ENCODE results near the gene TMTC2. TPM values are rescaled to one million over a fixed set of nuclear protein-coding genes. Genes with fewer than 3 reads are reported as not detected.

Gene TMTC2
- total and polyA plus RNA-seq, 10 of the 15 experiments (the other 5 are each of a cell fraction or from before 2014, with no cell fraction given) = 0.14 to 9.7 (median 1.2) TPM

GRCh38 chr12:83010169-83010804, 323.6 kb downstream of the TMTC2 start:
- no TSS peak for BruUV-seq (replicated peaks)
- no peak; the same call in 2 of the 3 replicates for ATAC-seq
- no peaks in the 10 kb centered on the region for H3K4me1 ChIP-seq (ENCODE audit: control insufficient read depth, insufficient read depth, low read length)
- ChIA-PET SMC1A (ENCODE audit: uncharacterized antibody, unreplicated experiment) (no interaction called here), POLR2A (no interaction called here), RAD21 (ENCODE audit: unreplicated experiment) (interaction anchor here (0.8 kb wide), 1 partner anchor 321 kb away, joined by 3 read pairs; no protein-coding TSS in a partner anchor), CTCF (no interaction called here)
- no peak for TF ChIP-seq PML (IDR thresholded peaks at IDR 0.05; ENCODE audit: low read length)
- peak; percentile 58; the same call in 1 of the 2 replicates for TF ChIP-seq CBX5 (IDR thresholded peaks at IDR 0.05; ENCODE audit: low read depth)
- no peak for TF ChIP-seq RELA (IDR thresholded peaks at IDR 0.05; ENCODE audit: borderline replicate concordance, partially characterized antibody)
- TF ChIP-seq ASH2L (IDR thresholded peaks at IDR 0.05; ENCODE audit: borderline replicate concordance, low read depth) = no peak
- no peak for TF ChIP-seq TAF1 (IDR thresholded peaks at IDR 0.05; ENCODE audit: borderline replicate concordance, low read depth, low read length)
- TF ChIP-seq, protein P1, sequence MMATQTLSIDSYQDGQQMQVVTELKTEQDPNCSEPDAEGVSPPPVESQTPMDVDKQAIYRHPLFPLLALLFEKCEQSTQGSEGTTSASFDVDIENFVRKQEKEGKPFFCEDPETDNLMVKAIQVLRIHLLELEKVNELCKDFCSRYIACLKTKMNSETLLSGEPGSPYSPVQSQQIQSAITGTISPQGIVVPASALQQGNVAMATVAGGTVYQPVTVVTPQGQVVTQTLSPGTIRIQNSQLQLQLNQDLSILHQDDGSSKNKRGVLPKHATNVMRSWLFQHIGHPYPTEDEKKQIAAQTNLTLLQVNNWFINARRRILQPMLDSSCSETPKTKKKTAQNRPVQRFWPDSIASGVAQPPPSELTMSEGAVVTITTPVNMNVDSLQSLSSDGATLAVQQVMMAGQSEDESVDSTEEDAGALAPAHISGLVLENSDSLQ (IDR thresholded peaks at IDR 0.05) = no peak
- no peak for TF ChIP-seq FOS (IDR thresholded peaks at IDR 0.05; ENCODE audit: borderline replicate concordance, extremely low read depth, insufficient read length)
- no peak for TF ChIP-seq CBX3 (IDR thresholded peaks at IDR 0.05; ENCODE audit: borderline replicate concordance, low read depth)
- no peak for TF ChIP-seq CTCF (IDR thresholded peaks at IDR 0.05 in 2 of 3, conservative IDR thresholded peaks at IDR 0.05 in 1 of 3; ENCODE audit: control insufficient read depth in 2 of 3, extremely low read depth in 1 of 3, insufficient read depth in 1 of 3, low read depth in 3 of 3, low read length in 3 of 3)
- TF ChIP-seq MTA3 (IDR thresholded peaks at IDR 0.05; ENCODE audit: borderline replicate concordance, low read length) = no peak
- no peak for TF ChIP-seq CHD1 (IDR thresholded peaks at IDR 0.05; ENCODE audit: low read depth, low read length)
- TF ChIP-seq IRF4 (IDR thresholded peaks at IDR 0.05; ENCODE audit: low read depth, low read length) = no peak
- no peak for TF ChIP-seq RCOR1 (conservative IDR thresholded peaks at IDR 0.05; ENCODE audit: low read depth, low read length)
- TF ChIP-seq RUNX3 (IDR thresholded peaks at IDR 0.05; ENCODE audit: low read length) = no peak
- no peak for TF ChIP-seq ZBTB11 (CRISPR knock-in tag; IDR thresholded peaks at IDR 0.05)
- peak; percentile 45; the same call in 1 of the 2 replicates for TF ChIP-seq SPI1 (IDR thresholded peaks at IDR 0.05; ENCODE audit: borderline replicate concordance, insufficient read depth, low read depth, low read length)
- no peaks in the 10 kb centered on the region for H3K27me3 ChIP-seq (replicated peaks in 1 of 2; ENCODE audit: control insufficient read depth in 2 of 2, insufficient read depth in 2 of 2, low read length in 1 of 2)
- H3K4me3 ChIP-seq = no peak overlapping the region
- no peak overlapping the region for H3K9ac ChIP-seq (ENCODE audit: control insufficient read depth, insufficient read depth, low read length)
- H3K4me2 ChIP-seq (ENCODE audit: control insufficient read depth, insufficient read depth) = no peak overlapping the region
- in situ Hi-C loops (cut with MboI) = loop anchor here (25.0 kb wide), 1 partner anchor 802 kb away; no protein-coding TSS in a partner anchor
- intact Hi-C loops (cut with micrococcal nuclease; ENCODE audit: unreplicated experiment) = no loop called here
- H2AFZ ChIP-seq (ENCODE audit: control insufficient read depth, low read depth, low read length) = no peak overlapping the region
- WGBS (ENCODE audit: insufficient coverage, insufficient replicate concordance, low lambda C conversion rate, missing lambda C conversion rate) = 60% methylated on average over 4 of the region's 4 CpGs
- no peaks in the 10 kb centered on the region for H3K36me3 ChIP-seq (ENCODE audit: control insufficient read depth in 2 of 2, insufficient read depth in 2 of 2, low read length in 1 of 2)
- DNase-seq (ENCODE audit: low read depth, low spot score) = no peak
- H4K20me1 ChIP-seq (ENCODE audit: control insufficient read depth, insufficient read depth) = no peaks in the 10 kb centered on the region
- FAIRE-seq = no peak
- H3K79me2 ChIP-seq (ENCODE audit: control insufficient read depth, insufficient read depth, low read length) = no peaks in the 10 kb centered on the region
- H3K9me3 ChIP-seq (replicated peaks; ENCODE audit: control insufficient read depth, insufficient read depth, low read length) = peaks cover 5% of the 10 kb centered on the region; the same call in 2 of the 3 replicates
- no peak overlapping the region for H3K27ac ChIP-seq (ENCODE audit: control insufficient read depth, insufficient read depth)

All from GM12878 (cell line).